HFF-Myc (cell line): Measurements from ENCODE around the gene MDFI.

ENCODE experiments used
- DNase-seq: peaks from one replicate; pipeline ENCODE4 v3.0.0-alpha.2; 2011; ENCODE audit warnings: low read depth; ENCODE audit errors: extremely low read depth
- H3K4me3 ChIP-seq: replicated peaks from 2 replicates; pipeline ENCODE4 v1.5.1; 2011; ENCODE audit warnings: low read depth, mild to moderate bottlenecking, control low read depth, low read length
- CTCF ChIP-seq: IDR thresholded peaks from 2 replicates; pipeline ENCODE4 v1.5.1; 2012; ENCODE audit warnings: mild to moderate bottlenecking, low read depth, low read length, control low read depth; ENCODE audit errors: missing control alignments

The MDFI gene

GRCh38 chr6:41598670-41599014 lies 39.6 kb upstream of the MDFI start:
- no peak overlapping the region for H3K4me3 ChIP-seq
- TF ChIP-seq CTCF, result no peak
- DNase-seq, result no peak

GRCh38 chr6:41599015-41599851 lies 39.0 kb upstream of the MDFI start:
- TF ChIP-seq CTCF, result no peak
- DNase-seq, result no peak
- H3K4me3 ChIP-seq, result no peak overlapping the region

- no peak for TF ChIP-seq CTCF
- H3K4me3 ChIP-seq, result no peak overlapping the region
- DNase-seq, result no peak
Measured at GRCh38 chr6:41599852-41600445, 38.3 kb upstream of the MDFI start.

- no peak for DNase-seq
- no peak overlapping the region for H3K4me3 ChIP-seq
- no peak for TF ChIP-seq CTCF
Measured at GRCh38 chr6:41600499-41601247, 37.6 kb upstream of the MDFI start.

- H3K4me3 ChIP-seq, result no peak overlapping the region
- no peak for TF ChIP-seq CTCF
- no peak for DNase-seq
Measured at GRCh38 chr6:41601248-41601549, 37.1 kb upstream of the MDFI start.

- H3K4me3 ChIP-seq, result no peak overlapping the region
- DNase-seq, result no peak
- no peak for TF ChIP-seq CTCF
Measured at GRCh38 chr6:41602422-41602743, 35.9 kb upstream of the MDFI start.
